SHP77 (cell line): Measurements from ENCODE around the gene MRGPRF.

Experiments used
- DNase-seq, 2 experiments: peaks; one replicate each; lab custom pipeline; 2025; lab: John Stamatoyannopoulos, UW

MRGPRF gene

DNA sequence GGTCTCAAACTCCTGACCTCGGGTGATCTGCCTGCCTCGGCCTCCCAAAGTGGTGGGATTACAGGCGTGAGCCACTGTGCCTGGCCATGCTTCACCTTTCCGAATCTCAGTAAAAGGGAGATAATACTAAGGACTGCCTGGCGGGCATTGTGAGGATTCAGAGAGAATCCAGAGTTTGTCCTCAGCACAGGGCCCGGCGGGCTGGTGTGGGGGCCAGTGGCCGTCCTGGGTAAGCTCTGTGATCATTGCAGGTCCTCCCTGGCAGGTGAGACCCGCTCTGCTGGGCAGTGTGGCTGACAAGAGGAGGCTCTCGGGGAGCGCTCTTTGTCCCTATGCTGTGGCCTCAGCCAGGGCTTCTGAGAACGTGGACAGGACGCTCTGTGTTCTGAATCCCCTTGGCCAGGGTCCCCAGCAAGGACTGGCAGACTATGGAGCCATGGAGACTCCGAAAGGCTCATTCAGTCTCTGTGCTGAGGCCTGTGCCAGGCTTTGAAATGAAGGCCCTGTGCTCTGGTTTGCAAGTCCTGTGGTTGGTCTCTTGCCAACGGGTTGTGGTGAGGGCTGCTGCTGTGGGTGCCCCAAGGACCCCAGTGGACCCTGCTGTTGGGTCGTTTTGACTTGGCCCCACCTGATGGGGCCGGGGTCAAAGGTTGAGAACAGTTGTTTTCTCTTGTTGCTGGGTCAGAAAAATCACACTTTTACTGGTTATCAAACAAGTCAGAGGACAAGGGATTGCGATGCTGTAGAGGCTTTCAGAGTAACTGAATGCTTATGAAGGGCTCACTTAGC is 37.7 kb upstream of the MRGPRF start:
- no peak for DNase-seq

DNA sequence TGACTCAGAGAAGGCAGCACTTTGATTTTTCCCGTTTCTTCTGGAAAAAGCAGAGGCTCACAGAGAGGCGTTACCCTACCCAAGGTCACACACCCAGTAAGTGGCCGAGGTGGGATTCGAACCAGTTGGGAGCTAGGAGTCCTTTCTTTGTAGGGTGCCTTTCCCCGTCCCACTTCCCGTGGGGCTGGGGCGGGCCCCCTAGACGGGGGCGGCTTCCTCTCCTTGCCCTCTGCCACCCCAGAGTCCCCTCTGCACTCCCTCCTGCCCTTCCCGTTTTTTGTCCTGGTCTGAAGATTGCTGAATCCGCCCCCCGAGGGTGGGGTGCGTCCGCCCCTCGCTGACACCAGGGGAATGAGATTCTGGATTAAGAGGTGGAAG is 36.4 kb upstream of the MRGPRF start:
- no peak for DNase-seq

DNA sequence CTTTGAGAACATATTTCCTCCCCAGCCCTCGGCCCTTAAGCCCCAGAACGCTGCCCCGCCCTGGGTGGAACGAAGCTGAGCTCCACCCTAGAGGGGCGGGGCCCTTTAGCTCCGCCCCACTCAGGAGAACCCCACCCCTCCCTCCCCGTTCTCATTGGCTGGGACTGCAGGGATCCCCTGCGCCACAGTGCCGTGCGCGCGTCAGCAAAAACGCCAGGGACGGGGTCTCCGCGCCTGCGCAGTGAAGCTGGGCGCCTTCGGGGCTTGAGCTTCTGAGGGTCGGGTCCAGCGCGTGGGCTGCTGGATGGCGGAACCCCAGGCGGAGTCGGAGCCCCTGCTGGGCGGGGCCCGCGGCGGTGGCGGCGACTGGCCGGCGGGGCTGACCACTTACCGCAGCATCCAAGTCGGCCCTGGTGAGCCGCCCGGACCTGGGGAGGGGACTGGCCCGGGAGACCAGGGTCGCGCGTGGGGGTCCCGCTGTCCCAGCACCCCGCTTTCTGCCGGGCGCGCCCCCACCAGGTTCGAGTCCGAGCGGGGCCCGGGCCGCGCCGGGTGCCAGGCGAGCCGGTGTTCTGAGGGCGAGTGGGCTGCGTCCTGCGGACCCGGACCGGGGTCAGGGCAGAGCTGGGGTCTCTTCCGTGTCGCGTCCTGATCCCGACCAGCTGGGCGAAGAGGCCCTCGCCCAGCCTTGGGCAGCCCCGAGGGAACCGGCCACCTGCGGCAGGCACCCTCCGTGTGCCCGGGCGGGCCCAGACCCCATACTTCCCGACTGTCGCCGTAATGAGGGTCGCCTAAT is 35.8 kb upstream of the MRGPRF start, which contains the start of gene TPCN2:
TSS of gene TPCN2 (plus strand) at position 239 of the 796 bp plus-strand sequence. CDS start at position 305, 66 bp downstream.
- peak; percentile 94 to 97 for DNase-seq

DNA sequence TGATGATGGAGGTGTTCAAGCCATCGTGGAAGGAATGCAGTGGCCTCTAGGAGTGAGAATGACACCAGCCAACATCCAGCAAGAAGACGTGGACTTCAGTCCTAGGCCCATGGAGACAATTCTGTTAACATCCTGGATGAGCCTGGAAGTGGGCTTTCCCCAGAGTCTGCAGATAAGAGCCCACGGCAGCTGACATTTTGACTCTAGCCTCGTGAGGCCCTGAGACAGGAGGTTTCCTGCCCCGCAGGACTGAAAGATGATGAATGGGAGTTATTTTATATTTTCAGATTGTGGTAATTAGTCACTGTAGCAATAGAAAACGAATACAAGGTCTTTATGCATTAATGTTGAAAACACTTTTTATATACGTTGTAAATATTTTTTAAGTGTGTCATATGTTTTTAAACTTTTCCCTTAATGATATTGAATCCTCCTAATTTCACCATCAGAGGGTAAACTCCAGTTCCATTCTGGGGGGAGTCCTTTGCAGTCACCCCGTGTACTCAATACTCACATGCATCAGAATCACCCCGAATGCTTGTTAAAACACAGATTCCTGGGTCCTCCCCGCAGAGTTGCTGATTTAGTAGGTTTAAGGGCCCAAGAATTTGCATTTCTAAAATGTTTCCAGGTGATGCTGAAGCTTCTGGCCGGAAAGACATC is 35.1 kb upstream of the MRGPRF start:
- DNase-seq = peak in 1 of 2 experiments; percentile 19

DNA sequence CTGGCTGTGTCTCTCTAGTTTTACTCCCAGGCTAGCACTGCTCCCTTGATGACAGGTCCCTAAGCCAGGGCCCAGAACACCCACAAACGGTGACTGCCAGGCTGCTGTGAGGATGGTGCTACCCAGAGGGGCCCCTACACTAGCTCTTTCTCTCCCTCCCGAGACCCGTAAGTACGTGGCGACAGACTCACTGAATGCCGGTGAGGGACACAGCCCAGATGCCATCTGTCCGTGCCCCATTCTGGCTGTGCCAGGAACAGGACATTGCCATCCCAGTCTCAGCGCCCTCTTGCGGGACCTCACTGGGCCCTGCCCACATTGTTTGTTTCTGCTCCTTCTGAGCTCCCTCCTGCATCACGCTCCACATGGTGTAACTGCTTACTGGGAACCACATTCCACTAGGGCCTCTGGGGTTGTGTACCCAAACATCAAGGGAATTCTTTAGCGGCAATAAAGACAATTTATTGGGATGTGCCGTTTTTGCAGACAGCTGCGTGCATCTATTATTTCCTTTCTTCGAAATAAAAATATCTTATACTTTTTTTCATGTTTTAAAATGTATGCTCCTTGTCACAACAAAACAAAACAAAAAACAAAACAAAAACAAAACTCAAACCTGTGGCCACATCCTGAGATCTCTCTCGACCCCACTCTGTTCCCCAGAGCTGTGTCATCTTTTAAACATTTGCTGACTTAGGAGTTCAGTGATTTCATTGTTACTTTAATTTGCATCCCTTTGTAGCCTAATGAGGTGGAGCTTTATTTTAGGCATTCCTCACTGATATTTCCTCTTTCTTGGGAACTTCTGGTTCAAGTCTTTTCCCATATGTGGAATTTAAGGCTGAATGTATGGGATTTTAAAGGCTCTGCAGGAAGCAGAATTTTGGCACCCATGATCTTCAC is 31.3 kb upstream of the MRGPRF start:
- peak; percentile 59 to 78 for DNase-seq

DNA sequence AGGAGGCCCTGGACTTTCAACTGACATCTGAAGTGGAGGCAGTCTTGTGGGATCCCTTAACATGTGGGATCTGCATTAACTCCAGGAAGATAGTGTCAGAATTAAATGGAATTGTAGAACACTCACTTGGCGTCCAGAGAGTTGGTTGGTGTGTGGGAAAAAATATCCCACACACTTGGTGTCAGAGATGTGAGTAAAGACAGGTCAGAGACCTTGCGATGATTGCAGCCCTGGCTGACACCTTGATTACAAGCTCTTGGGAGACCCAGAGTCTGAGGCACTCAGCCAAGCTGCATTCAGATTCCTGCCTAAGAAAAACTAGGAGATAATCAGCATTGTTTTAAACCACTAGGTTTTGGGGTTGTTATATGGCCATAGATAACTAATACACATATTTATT is 28.5 kb upstream of the MRGPRF start:
- DNase-seq = no peak

DNA sequence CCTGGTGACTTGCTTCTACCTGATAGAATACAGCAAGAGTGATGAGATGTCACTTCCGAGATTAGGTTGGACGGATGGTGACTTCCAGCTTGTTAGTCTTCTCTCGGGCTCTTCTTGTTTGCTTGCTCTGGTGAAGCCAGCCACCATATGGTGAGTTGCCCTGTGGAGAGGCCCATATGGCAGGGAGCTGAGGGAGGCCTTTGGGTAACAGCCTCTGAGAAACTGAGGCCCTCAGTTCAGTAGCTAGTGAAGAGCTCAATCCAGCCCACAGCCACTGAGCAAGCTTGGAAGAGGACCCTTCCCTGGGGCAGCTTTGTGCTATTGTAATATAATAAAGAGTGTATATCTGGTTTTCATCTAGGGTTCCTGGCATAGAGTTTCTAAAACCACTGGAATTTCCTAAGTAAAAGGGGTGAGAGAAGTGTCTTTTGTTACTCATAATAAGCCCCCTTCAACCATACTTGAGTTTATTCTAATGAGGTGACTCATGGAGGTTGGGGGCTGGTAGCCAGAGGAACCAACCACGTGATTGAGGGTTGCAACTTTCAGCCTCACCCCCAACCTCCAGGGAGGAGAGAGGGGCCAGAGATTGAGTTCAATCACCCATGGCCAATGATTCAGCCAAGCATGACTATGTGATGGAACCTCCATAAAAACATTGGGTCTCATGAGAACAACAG is 27.7 kb upstream of the MRGPRF start:
- no peak for DNase-seq

DNA sequence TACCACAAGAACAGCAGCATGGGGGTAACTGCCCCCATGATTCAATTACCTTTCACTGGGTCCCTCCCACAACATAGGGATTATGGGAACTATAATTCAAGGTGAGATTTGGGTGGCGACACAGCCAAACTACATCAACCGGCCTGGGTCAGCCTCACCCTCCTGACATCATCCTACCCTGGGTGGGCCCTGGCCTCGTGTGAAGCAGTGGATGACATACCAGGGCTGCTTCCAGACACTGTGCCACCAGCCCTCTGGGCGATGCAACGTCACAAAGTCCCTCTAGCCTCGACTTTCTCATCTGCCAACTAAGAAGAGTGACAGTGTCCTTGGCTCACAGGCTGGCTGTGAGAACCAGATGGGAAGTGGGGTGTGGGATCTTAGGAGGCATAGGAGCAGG is 27.0 kb upstream of the MRGPRF start:
- no peak for DNase-seq

DNA sequence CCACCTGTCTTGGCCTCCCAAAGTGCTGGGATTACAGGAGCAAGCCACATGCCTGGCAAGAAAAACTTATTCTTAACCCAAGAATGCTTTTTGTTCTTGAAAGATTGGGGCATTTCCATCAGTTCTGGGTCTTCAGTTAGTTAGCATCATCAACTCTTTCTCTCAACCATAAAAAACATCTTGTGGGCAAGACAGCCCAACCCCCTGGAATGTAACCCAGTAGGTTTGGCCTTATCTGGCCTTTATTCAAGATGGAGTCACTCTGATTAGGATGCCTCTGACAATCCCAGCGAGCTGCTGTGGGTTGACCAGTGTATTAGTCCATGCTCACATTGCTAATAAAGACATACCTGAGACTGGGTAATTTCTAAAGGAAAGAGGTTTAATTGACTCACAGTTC is 26.5 kb upstream of the MRGPRF start:
- no peak for DNase-seq

DNA sequence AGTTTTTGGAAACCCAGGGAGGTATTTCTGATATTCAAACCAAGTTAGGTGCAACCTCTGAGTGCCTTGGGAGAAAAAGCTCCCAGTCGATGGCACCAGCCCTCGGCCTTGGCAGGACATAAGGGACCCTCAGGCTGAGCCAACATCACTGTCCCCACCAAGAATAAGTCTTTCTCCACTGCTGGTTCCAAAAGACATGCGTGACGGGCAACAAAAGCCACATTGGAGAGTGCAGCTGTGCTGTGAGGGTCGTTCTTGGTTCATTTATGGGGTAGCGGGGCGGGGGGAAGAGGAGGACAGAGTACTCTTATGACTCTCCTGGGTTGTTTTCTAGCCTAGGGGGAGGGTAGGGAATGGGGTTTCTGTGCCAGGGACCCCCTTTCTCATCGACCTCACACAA is 24.5 kb upstream of the MRGPRF start:
- DNase-seq = no peak

DNA sequence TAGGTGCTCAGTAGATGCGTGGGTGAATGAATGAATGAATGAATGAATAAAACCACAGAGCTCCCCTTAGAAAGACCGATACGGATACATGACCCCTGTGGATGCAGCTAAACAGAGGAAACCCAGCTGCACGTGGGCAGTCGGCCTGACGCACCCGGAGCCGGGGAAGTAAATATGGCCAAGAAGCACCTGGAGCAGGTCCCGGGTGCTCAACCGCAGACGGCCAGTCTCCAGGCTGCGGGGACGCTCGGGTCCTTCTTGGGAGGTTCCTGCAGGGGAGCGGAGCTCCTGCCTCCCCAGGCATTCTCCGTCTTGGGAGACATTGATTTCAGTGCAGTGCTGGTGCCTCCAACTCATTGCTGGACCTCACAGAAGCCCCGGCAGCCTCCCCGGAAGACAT is 24.0 kb upstream of the MRGPRF start:
- DNase-seq = no peak

DNA sequence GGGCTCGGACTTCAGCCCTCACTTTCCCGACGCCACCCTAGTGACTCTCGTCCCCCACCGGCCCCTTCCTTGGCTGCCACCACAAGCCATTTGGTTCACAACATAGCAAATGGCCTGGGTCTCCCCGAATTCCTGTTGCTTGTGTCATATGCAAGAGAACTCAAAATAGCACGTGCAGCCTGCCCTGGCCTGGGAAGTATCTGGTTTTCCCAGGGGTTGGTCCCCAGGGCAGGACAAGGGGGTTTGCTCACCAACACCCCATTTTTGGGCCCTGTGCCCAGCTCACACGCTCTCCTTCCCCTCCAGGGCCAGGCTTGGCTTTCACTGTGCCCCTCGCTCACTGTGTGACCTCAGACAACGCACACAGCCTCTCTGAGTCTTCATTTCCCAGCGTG is 22.9 kb upstream of the MRGPRF start:
- DNase-seq = no peak

DNA sequence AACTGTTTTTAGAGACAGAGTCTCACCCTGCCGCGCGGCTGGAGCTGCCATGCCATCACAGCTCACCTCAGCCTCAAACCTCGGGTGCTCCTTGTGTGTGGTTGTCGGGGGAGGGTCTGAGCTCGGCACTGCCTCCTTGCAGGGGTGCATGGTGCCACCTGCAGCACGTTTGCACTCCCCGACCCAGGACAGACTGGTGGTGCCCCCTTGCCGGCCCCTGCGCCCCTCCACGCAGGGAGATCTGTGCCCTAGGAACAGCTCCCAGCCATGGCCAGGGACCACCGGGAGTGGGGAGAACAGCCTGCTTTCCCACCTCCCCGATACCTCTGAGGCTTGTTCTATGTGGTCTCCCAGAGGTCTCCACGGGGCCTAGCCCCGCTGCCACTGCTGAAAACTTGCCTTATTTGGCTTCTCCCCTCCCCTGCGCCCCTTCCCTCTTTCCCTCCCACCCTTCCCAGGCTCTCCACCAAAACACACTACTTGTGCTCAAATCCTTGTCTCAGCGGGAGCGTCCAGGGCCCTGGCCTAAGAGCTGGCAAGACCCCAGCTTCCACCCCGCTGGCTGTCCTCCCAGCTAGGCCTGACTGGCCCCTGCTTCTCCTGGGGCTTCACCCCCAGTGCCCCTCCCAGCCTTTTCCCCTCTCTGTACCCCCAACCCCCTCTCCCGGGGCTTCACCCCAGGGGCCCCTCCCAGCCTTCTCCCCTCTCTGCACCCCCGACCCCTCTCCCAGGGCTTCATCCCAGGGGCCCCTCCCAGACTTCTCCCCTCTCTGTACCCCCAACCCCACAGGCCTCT is 22.3 kb upstream of the MRGPRF start:
- DNase-seq = no peak

DNA sequence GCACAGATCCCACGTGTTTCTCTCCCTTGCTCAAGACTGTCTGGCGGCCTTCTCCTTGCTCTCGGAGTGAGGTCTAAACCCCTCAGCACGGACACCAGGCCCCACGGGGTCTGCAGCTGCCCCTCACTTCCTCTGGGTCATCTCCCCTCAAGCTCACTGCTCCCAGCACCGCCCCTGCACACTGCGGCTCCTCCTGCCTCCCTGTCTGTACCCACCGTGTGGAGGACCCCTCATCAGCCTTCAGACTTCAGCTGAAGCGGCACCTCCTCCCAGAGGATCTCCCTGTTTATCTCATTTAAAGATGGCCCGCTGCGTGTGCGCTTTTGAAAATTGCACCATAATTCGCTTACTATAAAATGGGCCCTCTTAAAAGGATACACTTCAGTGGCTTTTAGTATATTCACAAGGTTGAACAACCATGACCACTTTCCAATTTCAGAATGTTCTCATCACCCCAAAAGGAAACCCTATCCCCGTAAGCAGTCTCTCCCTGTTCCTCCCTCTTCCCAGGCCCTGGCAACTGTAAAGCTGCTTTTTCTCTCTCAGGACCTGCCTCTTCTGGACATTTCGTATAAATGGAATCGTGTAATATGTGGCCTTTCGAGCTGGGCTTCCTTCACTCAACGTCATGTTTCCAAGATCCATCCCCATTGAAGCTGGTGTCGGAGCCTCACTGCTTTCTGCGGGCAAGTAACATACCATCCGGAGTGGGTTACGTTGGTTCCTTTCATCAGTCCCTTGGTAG is 21.2 kb upstream of the MRGPRF start:
- no peak for DNase-seq

DNA sequence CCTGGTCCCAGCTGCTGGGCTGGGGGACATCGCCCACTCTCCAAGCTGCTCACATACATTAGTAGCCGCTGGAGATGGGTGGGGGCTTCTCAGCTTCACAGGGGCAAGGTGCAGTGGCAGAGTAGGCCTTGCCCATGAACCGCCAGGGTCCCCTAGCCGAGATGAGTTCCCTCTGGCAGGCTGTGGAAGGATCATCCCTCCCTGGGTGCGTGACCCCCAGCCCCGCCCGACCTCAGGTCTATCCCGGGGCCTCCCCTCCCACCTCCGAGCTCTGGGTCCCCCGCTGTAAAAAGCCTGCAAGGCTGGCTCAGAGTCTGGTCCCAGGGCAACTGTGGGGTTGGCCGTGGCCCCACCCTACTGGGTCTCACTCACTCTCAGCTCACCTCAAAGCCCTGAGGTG is 20.4 kb upstream of the MRGPRF start:
- no peak for DNase-seq

DNA sequence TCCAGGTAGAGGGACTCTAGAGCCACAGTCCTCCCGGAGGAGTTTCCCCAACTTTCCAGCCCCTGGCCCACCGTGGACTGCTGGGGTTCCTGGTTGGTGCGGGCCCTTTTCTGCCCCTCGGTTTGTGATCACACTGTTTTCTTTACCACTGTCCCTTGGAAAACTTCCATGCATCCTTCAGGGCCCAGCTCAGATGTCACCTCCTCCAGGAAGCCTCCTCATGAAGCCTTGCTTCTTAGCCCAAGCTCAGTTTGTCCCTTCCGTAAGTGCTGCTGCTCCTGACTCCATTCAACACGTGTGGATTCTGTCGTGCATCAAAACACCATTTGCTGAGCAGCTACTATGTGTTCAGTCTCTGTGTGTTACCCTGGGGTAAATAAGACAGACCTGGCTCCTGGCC is 19.8 kb upstream of the MRGPRF start:
- DNase-seq = no peak

DNA sequence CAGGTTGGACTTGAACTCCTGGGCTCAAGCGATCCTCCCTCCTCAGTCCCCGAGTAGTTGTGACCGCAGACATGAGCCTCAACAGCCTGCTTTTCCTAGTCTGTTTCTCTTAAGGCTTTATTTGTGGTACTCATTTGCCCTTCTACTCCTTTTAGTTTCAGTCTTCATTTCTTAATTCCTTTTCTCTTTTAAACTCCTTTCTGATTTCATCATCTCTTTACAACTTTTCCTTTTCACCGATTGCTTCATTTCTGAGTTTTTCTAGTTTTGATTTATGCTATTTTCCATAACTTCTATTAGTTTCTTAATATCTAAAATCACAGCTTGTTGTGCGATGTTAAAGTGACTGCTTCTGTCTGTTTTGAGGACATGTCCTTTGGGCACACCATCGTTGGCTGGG is 17.3 kb upstream of the MRGPRF start:
- DNase-seq = no peak

DNA sequence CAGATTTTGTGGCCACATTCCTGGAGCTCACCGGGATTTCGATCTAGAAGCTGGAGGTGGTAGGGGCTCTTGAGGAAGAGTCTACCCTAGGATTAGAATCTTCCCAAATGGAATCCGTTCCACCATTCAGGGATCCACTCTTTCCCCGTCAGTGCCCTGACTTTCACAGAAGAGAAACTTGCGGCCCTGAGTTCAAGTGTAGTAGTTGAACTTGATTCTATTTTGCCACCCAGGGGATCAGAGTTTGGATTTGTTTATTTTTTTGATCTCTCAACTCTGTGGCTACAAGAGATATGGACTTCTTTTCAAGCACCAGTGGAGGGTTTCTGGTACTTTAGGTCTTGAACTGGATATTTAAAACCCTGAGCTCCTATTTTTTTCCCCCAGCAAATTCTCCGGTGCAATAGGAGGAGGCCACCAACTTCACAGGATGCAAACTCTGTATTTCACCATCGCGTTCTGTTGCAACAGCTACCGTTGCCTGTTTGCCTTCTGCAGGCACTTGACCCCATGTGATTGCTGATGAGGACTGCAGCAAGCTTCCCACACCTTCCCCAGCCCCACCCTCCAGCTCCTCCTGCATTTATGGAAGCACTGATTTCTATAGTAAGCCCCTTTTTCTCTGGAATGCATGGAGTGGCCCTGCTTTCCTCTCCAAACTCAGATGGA is 14.8 kb upstream of the MRGPRF start:
- DNase-seq = no peak

DNA sequence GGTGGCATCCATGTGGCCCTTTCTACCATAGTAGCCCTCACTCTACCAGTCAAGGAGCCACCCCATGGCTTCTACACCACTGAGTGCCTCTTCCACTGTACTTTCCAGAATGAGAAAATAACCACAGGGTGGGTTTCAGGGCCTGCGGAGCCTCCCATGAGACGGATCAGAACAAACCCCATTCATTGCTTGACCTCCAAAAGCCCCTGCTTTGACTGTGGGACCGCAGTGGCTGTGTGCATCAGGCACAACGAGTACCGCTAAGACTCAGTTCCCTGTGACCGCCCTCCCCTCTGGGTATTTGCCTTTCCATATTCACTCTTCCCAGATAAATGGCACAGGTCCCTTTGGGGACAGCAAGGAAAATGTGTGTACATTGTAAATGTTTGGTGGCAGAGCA is 11.5 kb upstream of the MRGPRF start:
- no peak for DNase-seq
